ENCODE data around the gene HHATL. TPM values are rescaled to one million over a fixed set of nuclear protein-coding genes. Genes with fewer than 3 reads are reported as not detected.

Gene HHATL
- total and polyA plus RNA-seq, 10 of the 15 experiments (the other 5 are each of a cell fraction or from before 2014, with no cell fraction given): not detected

- Histone ChIP-seq H3K4me1 (ENCODE audit: control insufficient read depth, insufficient read depth, low read length) (no peaks in the 10 kb centered on the region), H3K27me3 (replicated peaks in 1 of 2; ENCODE audit: control insufficient read depth in 2 of 2, insufficient read depth in 2 of 2, low read length in 1 of 2) (no peaks in the 10 kb centered on the region), H2AFZ (ENCODE audit: control insufficient read depth, low read depth, low read length) (no peak overlapping the region), H3K79me2 (ENCODE audit: control insufficient read depth, insufficient read depth, low read length) (no peaks in the 10 kb centered on the region), H3K36me3 (ENCODE audit: control insufficient read depth in 2 of 2, insufficient read depth in 2 of 2, low read length in 1 of 2) (no peaks in the 10 kb centered on the region), H4K20me1 (ENCODE audit: control insufficient read depth, insufficient read depth) (no peaks in the 10 kb centered on the region), H3K4me2 (ENCODE audit: control insufficient read depth, insufficient read depth) (no peak overlapping the region), H3K9me3 (replicated peaks; ENCODE audit: control insufficient read depth, insufficient read depth, low read length) (no peaks in the 10 kb centered on the region; the same call in 1 of the 3 replicates), H3K4me3 (no peak overlapping the region), H3K9ac (ENCODE audit: control insufficient read depth, insufficient read depth, low read length) (no peak overlapping the region), H3K27ac (ENCODE audit: control insufficient read depth, insufficient read depth) (no peak overlapping the region)
- FAIRE-seq (no peak), ATAC-seq (no peak), DNase-seq (ENCODE audit: low read depth, low spot score) (no peak)
- SMC1A ChIA-PET (ENCODE audit: uncharacterized antibody, unreplicated experiment): no interaction called here
- CTCF ChIA-PET: no interaction called here
- TF ChIP-seq RELA (IDR thresholded peaks at IDR 0.05; ENCODE audit: borderline replicate concordance, partially characterized antibody): no peak
- no peak for TF ChIP-seq WRNIP1 (IDR thresholded peaks at IDR 0.05; ENCODE audit: borderline replicate concordance, low read depth, low read length)
- TF ChIP-seq STAT3 (IDR thresholded peaks at IDR 0.05; ENCODE audit: low read depth, low read length): no peak
- TF ChIP-seq HDAC6 (IDR thresholded peaks at IDR 0.05; ENCODE audit: unreplicated experiment): no peak
- TF ChIP-seq NFYB (IDR thresholded peaks at IDR 0.05; ENCODE audit: insufficient read depth, low read depth, low read length): no peak
- TF ChIP-seq SIX5 (IDR thresholded peaks at IDR 0.05; ENCODE audit: low read depth, low read length, severe bottlenecking): no peak
- no peak for TF ChIP-seq EED (IDR thresholded peaks at IDR 0.05; ENCODE audit: low read depth)
- no peak for TF ChIP-seq ZNF207 (IDR thresholded peaks at IDR 0.05; ENCODE audit: borderline replicate concordance)
- no peak for TF ChIP-seq ATF3 (IDR thresholded peaks at IDR 0.05; ENCODE audit: borderline replicate concordance, extremely low read depth, low read depth, low read length)
- RAD21 ChIA-PET (ENCODE audit: unreplicated experiment): no interaction called here
- POLR2A ChIA-PET: no interaction called here
- in situ Hi-C loops (cut with MboI): no loop called here
- intact Hi-C loops (cut with micrococcal nuclease; ENCODE audit: unreplicated experiment): no loop called here
- no TSS peak for BruUV-seq (replicated peaks)
Measured at GRCh38 chr3:42673082-42673481, 29.5 kb downstream of the HHATL start.

- BruUV-seq (replicated peaks): no TSS peak
- Histone ChIP-seq H3K79me2 (ENCODE audit: control insufficient read depth, insufficient read depth, low read length) (no peaks in the 10 kb centered on the region), H4K20me1 (ENCODE audit: control insufficient read depth, insufficient read depth) (no peaks in the 10 kb centered on the region), H3K36me3 (ENCODE audit: control insufficient read depth in 2 of 2, insufficient read depth in 2 of 2, low read length in 1 of 2) (no peaks in the 10 kb centered on the region), H3K9me3 (replicated peaks; ENCODE audit: control insufficient read depth, insufficient read depth, low read length) (no peaks in the 10 kb centered on the region; the same call in 1 of the 3 replicates), H3K9ac (ENCODE audit: control insufficient read depth, insufficient read depth, low read length) (no peak overlapping the region), H2AFZ (ENCODE audit: control insufficient read depth, low read depth, low read length) (no peak overlapping the region), H3K4me3 (no peak overlapping the region), H3K27me3 (replicated peaks in 1 of 2; ENCODE audit: control insufficient read depth in 2 of 2, insufficient read depth in 2 of 2, low read length in 1 of 2) (no peaks in the 10 kb centered on the region), H3K4me2 (ENCODE audit: control insufficient read depth, insufficient read depth) (no peak overlapping the region), H3K4me1 (ENCODE audit: control insufficient read depth, insufficient read depth, low read length) (no peaks in the 10 kb centered on the region), H3K27ac (ENCODE audit: control insufficient read depth, insufficient read depth) (no peak overlapping the region)
- ATAC-seq (no peak), FAIRE-seq (no peak), DNase-seq (ENCODE audit: low read depth, low spot score) (no peak)
- POLR2A ChIA-PET: no interaction called here
- RAD21 ChIA-PET (ENCODE audit: unreplicated experiment): no interaction called here
- intact Hi-C loops (cut with micrococcal nuclease; ENCODE audit: unreplicated experiment) (no loop called here), in situ Hi-C loops (cut with MboI) (no loop called here)
- WGBS (ENCODE audit: insufficient coverage, insufficient replicate concordance, low lambda C conversion rate, missing lambda C conversion rate): 0% methylated on average over 1 of the region's 1 CpG
- CTCF ChIA-PET: no interaction called here
- SMC1A ChIA-PET (ENCODE audit: uncharacterized antibody, unreplicated experiment): no interaction called here
- TF ChIP-seq MXI1 (IDR thresholded peaks at IDR 0.05; ENCODE audit: low read depth, low read length): no peak
- no peak for TF ChIP-seq HSF1 (IDR thresholded peaks at IDR 0.05; ENCODE audit: low read depth, low read length)
- no peak for TF ChIP-seq SREBF1 (IDR thresholded peaks at IDR 0.05; ENCODE audit: low read length)
- TF ChIP-seq USF1 (IDR thresholded peaks at IDR 0.05; ENCODE audit: borderline replicate concordance, extremely low read length, insufficient read depth, low read depth, low read length): no peak
- no peak for TF ChIP-seq NFIC (IDR thresholded peaks at IDR 0.05; ENCODE audit: low read depth, low read length)
- no peak for TF ChIP-seq BMI1 (IDR thresholded peaks at IDR 0.05; ENCODE audit: borderline replicate concordance)
Measured at GRCh38 chr3:42672515-42672914, 30.1 kb downstream of the HHATL start.
